Vagina (tissue), 2 donors: Measurements from ENCODE around the gene RTP1.

Experiments
- CTCF ChIP-seq, 3 experiments: fragments of 450-650 bp in 2 of 3; fragments of 200-600 bp in 1 of 3; sonication (generic) in 1 of 3; IDR thresholded peaks; one replicate each; pipeline ENCODE4 v1.5.1; 2017 to 2019; ENCODE audit warnings: antibody characterized with exemption in 3 of 3, mild to moderate bottlenecking in 2 of 3, moderate library complexity in 2 of 3
- POLR2AphosphoS5 ChIP-seq, 2 donors: sonication (generic); formaldehyde crosslinking; IDR thresholded peaks; one replicate each; pipeline ENCODE4 v1.9.0; 2017; ENCODE audit warnings: antibody characterized with exemption in 2 of 2, mild to moderate bottlenecking in 2 of 2, low read depth in 1 of 2; ENCODE audit not compliant: insufficient read depth in 1 of 2

GRCh38 chr3:187197335-187197649 is at the start of gene RTP1:
- TF ChIP-seq POLR2AphosphoS5 (IDR thresholded peaks at IDR 0.05; ENCODE audit: insufficient read depth in 1 of 2, low read depth in 1 of 2) (no peak), CTCF (IDR thresholded peaks at IDR 0.05) (no peak)
